CD4-positive, alpha-beta T cell (primary cell): ENCODE measurements around the gene CCDC136. TPM values are rescaled to one million over a fixed set of nuclear protein-coding genes. Genes with fewer than 3 reads are reported as not detected.

ENCODE experiments used
- ATAC-seq: fragments of 200-7000 bp; cut with Tn5 transposase; one replicate; pipeline ENCODE4 v1.10.0; 2022; ENCODE audit warnings: mild to moderate bottlenecking; ENCODE audit not compliant: poor library complexity
- CTCF ChIA-PET: fragments of 350-600 bp; sonication (Branson Sonifier 250); formaldehyde crosslinking; loops from one replicate; lab custom pipeline; 2021; ENCODE audit warnings: antibody characterized with exemption, inconsistent platforms; lab: Charles Lee
- POLR2A ChIA-PET: fragments of 350-600 bp; sonication (Branson Sonifier 250); formaldehyde crosslinking; loops from one replicate; lab custom pipeline; 2021; ENCODE audit warnings: antibody characterized with exemption, inconsistent platforms; lab: Charles Lee
- DNase-seq, 14 experiments: peaks; one replicate each; pipeline ENCODE4 v3.0.0-alpha.2; 2013 to 2020; ENCODE audit warnings: mixed read lengths in 2 of 14
- H3K27ac ChIP-seq, 2 donors: one replicate each; pipeline versions ENCODE4 v1.5.1 to v1.7.0; 2013; ENCODE audit warnings: low read length in 2 of 2, low read depth in 1 of 2, mild to moderate bottlenecking in 1 of 2
- H3K27me3 ChIP-seq, 2 experiments: 1 replicate in 1 of 2; 2 replicates in 1 of 2; pipeline versions ENCODE4 v1.6.1 to v1.7.0; 2013; ENCODE audit warnings: low read length in 2 of 2, control low read depth in 1 of 2, mild to moderate bottlenecking in 1 of 2, moderate library complexity in 1 of 2; ENCODE audit not compliant: insufficient read depth in 2 of 2, control insufficient read depth in 1 of 2
- H3K36me3 ChIP-seq: one replicate; pipeline ENCODE4 v1.6.1; 2013; ENCODE audit warnings: low read length, control low read depth; ENCODE audit not compliant: insufficient read depth
- H3K4me1 ChIP-seq: one replicate; pipeline ENCODE4 v1.6.1; 2013; ENCODE audit warnings: low read length, control low read depth; ENCODE audit not compliant: insufficient read depth
- H3K4me3 ChIP-seq: one replicate; pipeline ENCODE4 v1.5.1; 2013; ENCODE audit warnings: mild to moderate bottlenecking, low read length, moderate library complexity
- H3K9me3 ChIP-seq, 2 experiments: 1 replicate in 1 of 2; 2 replicates in 1 of 2; pipeline versions ENCODE4 v1.6.1 to v1.7.0; 2013; ENCODE audit warnings: low read length in 2 of 2, mild to moderate bottlenecking in 2 of 2, control low read depth in 1 of 2, moderate library complexity in 1 of 2; ENCODE audit not compliant: control insufficient read depth in 1 of 2, insufficient read depth in 1 of 2
- H3K27ac Mint-ChIP-seq: one replicate; pipeline ENCODE4 v1.8.0; 2020; ENCODE audit warnings: mixed read lengths
- H3K27me3 Mint-ChIP-seq: one replicate; pipeline ENCODE4 v1.8.0; 2021; ENCODE audit warnings: mixed read lengths
- H3K36me3 Mint-ChIP-seq: one replicate; pipeline ENCODE4 v1.8.0; 2021; ENCODE audit warnings: low read depth, mixed read lengths
- H3K4me1 Mint-ChIP-seq: one replicate; pipeline ENCODE4 v1.8.0; 2021; ENCODE audit warnings: low read depth, mixed read lengths
- H3K4me3 Mint-ChIP-seq: one replicate; pipeline ENCODE4 v1.8.0; 2020; ENCODE audit warnings: mild to moderate bottlenecking, mixed read lengths
- H3K9me3 Mint-ChIP-seq: one replicate; pipeline ENCODE4 v1.8.0; 2020; ENCODE audit warnings: mixed read lengths
- CTCF ChIP-seq: fragments of 200-600 bp; IDR thresholded peaks from one replicate; pipeline ENCODE4 v1.8.0; 2022; ENCODE audit warnings: antibody characterized with exemption, mild to moderate bottlenecking
- intact Hi-C, 2 experiments: fragments of 100-400 bp; cut with DNase I in 1 of 2; cut with micrococcal nuclease in 1 of 2; formaldehyde crosslinking; loops; one replicate each; pipeline versions ENCODE4 v1.15.1 to v1.9.0; 2023 to 2025; cut with DNase I, micrococcal nuclease
- total RNA-seq, 174 experiments: library from RNA in 2 of 174; stranded (reverse) in 2 of 174; gene quantifications; one replicate each; pipeline ENCODE4 v1.2.3 and lab custom pipeline; 2021 to 2026

Gene CCDC136
- total RNA-seq, 2 experiments from 2014 or later = 4.5 to 4.9 TPM

DNA sequence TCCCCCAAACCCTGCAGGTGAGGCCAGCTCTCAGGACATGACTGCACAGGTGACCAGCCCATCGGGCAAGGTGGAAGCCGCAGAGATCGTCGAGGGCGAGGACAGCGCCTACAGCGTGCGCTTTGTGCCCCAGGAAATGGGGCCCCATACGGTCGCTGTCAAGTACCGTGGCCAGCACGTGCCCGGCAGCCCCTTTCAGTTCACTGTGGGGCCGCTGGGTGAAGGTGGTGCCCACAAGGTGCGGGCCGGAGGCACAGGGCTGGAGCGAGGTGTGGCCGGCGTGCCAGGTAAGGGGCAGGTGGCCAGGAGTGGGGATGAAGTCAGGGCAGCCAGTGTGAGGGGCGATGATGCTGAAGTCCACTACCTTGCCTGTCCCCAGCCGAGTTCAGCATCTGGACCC is 62.6 kb downstream of the CCDC136 start:
- Mint-ChIP-seq H3K9me3 (no peaks in the 10 kb centered on the region), H3K4me3 (no peak overlapping the region), H3K27me3 (no peaks in the 10 kb centered on the region), H3K36me3 (no peaks in the 10 kb centered on the region), H3K4me1 (no peaks in the 10 kb centered on the region), H3K27ac (no peak overlapping the region)
- ChIA-PET POLR2A (no interaction called here), CTCF (no interaction called here)
- no peak overlapping the region for H3K27ac ChIP-seq
- no peaks in the 10 kb centered on the region for H3K4me1 ChIP-seq
- no peaks in the 10 kb centered on the region for H3K9me3 ChIP-seq
- no peak for DNase-seq
- H3K36me3 ChIP-seq = no peaks in the 10 kb centered on the region
- TF ChIP-seq CTCF = no peak
- H3K4me3 ChIP-seq = no peak overlapping the region
- intact Hi-C loops = no loop called here
- peaks cover 0 to 2% of the 10 kb centered on the region in 2 experiments for H3K27me3 ChIP-seq
- no peak for ATAC-seq

DNA sequence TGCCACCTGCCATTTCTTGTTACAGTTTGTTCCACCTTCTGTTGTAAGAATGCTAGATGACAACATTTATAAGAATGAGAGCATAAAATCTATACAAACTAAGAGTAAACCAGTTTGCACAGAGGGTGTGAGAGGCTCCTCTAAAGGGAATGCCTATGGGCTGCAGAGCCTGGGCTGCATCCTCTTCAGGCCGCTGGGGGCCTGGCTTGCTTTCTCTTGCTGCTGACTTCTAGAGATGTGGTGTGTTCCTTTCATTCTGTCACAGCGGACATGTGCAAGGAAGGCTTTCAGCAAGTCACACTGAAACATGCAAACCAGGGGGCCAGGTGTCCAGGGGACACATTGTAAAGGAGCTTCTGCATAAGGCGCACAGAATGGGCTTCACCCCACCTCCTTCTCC is 63.8 kb downstream of the CCDC136 start:
- Mint-ChIP-seq H3K27me3 (no peaks in the 10 kb centered on the region), H3K27ac (no peak overlapping the region), H3K36me3 (no peaks in the 10 kb centered on the region), H3K4me1 (no peaks in the 10 kb centered on the region), H3K9me3 (no peaks in the 10 kb centered on the region), H3K4me3 (no peak overlapping the region)
- DNase-seq = no peak
- no peak for TF ChIP-seq CTCF
- Histone ChIP-seq H3K9me3 (no peaks in the 10 kb centered on the region), H3K4me3 (no peak overlapping the region), H3K27ac (no peak overlapping the region), H3K27me3 (peaks cover 0 to 2% of the 10 kb centered on the region in 2 experiments), H3K36me3 (no peaks in the 10 kb centered on the region), H3K4me1 (no peaks in the 10 kb centered on the region)
- no peak for ATAC-seq
- ChIA-PET POLR2A (no interaction called here), CTCF (no interaction called here)
- intact Hi-C loops = no loop called here

- Histone ChIP-seq H3K4me3 (no peak overlapping the region), H3K27me3 (peaks cover 0 to 2% of the 10 kb centered on the region in 2 experiments), H3K9me3 (no peaks in the 10 kb centered on the region), H3K27ac (no peak overlapping the region), H3K36me3 (no peaks in the 10 kb centered on the region), H3K4me1 (no peaks in the 10 kb centered on the region)
- Mint-ChIP-seq H3K4me1 (no peaks in the 10 kb centered on the region), H3K27ac (no peak overlapping the region), H3K27me3 (no peaks in the 10 kb centered on the region), H3K9me3 (no peaks in the 10 kb centered on the region), H3K4me3 (no peak overlapping the region), H3K36me3 (no peaks in the 10 kb centered on the region)
- no peak for DNase-seq
- no peak for TF ChIP-seq CTCF
- intact Hi-C loops = no loop called here
- POLR2A ChIA-PET = no interaction called here
- ATAC-seq = no peak
- CTCF ChIA-PET = no interaction called here
Observed at GRCh38 chr7:128856001-128856718, 64.4 kb downstream of the CCDC136 start.
